Upper lobe of right lung (tissue), 1 donor: ENCODE data around the gene ERVV-1. TPM values are rescaled to one million over a fixed set of nuclear protein-coding genes. Genes with fewer than 3 reads are reported as not detected.

Experiments used
- ATAC-seq: fragments of 200-7000 bp; cut with Tn5 transposase; one replicate; pipeline ENCODE4 v1.9.1; 2020; ENCODE audit warnings: mild to moderate bottlenecking, moderate library complexity
- DNase-seq: peaks from one replicate; pipeline ENCODE4 v3.0.0-alpha.2; 2020
- H3K27ac ChIP-seq: fragments of 200-600 bp; one replicate; pipeline ENCODE4 v1.8.0; 2022
- H3K27me3 ChIP-seq: fragments of 200-600 bp; one replicate; pipeline ENCODE4 v1.8.0; 2022; ENCODE audit warnings: mild to moderate bottlenecking
- H3K36me3 ChIP-seq: fragments of 200-600 bp; one replicate; pipeline ENCODE4 v1.8.0; 2022
- H3K4me1 ChIP-seq: fragments of 200-600 bp; one replicate; pipeline ENCODE4 v1.8.0; 2022
- H3K4me3 ChIP-seq: fragments of 200-600 bp; one replicate; pipeline ENCODE4 v1.8.0; 2022; ENCODE audit warnings: mild to moderate bottlenecking
- H3K9me3 ChIP-seq: fragments of 200-600 bp; one replicate; pipeline ENCODE4 v1.8.0; 2022
- CTCF ChIP-seq: fragments of 200-600 bp; IDR thresholded peaks from one replicate; pipeline ENCODE4 v1.8.0; 2022; ENCODE audit warnings: antibody characterized with exemption
- intact Hi-C: fragments of 100-400 bp; cut with DNase I; formaldehyde crosslinking; loops from one replicate; pipeline ENCODE4 v1.11.0; 2022
- total RNA-seq: library from RNA; stranded (reverse); fragmentation: NEBNext Ultra II Directional; extraction: Animal tissue kit (Norgen Biotek cat#: 25700); gene quantifications from one replicate; pipeline ENCODE4 v1.2.1, GENCODE V29; 2021
- donor health status: DM: no; HTN: yes; CAD: no; lungs with severe emphysema.

The ERVV-1 gene
- total RNA-seq, 1 donor from 2014 or later = not detected

- no peaks in the 10 kb centered on the region for H3K9me3 ChIP-seq
- intact Hi-C loops = no loop called here
- no peak for DNase-seq
These were observed 33.7 kb downstream of the ERVV-1 start for GRCh38 chr19:53047379-53047778.

GRCh38 chr19:53055117-53055516, 41.4 kb downstream of the ERVV-1 start:
- DNase-seq (no peak), ATAC-seq (no peak)
- peaks cover 8% of the 10 kb centered on the region for H3K9me3 ChIP-seq
- H3K4me3 ChIP-seq = no peak overlapping the region
- H3K27ac ChIP-seq = no peak overlapping the region
- no peaks in the 10 kb centered on the region for H3K36me3 ChIP-seq
- no peaks in the 10 kb centered on the region for H3K27me3 ChIP-seq
- intact Hi-C loops = no loop called here
- no peaks in the 10 kb centered on the region for H3K4me1 ChIP-seq
- no peak for TF ChIP-seq CTCF

More at GRCh38 chr19:53047379-53047778, 33.7 kb downstream of the ERVV-1 start:
- Histone ChIP-seq H3K4me1 (no peaks in the 10 kb centered on the region), H3K36me3 (no peaks in the 10 kb centered on the region), H3K4me3 (no peak overlapping the region), H3K27me3 (no peaks in the 10 kb centered on the region), H3K27ac (no peak overlapping the region)
- no peak for ATAC-seq
- TF ChIP-seq CTCF = no peak

- no peak overlapping the region for H3K4me3 ChIP-seq
- DNase-seq (no peak), ATAC-seq (peak; percentile 67)
- no peaks in the 10 kb centered on the region for H3K27me3 ChIP-seq
- no peaks in the 10 kb centered on the region for H3K4me1 ChIP-seq
- intact Hi-C loops = no loop called here
- H3K36me3 ChIP-seq = no peaks in the 10 kb centered on the region
- no peak overlapping the region for H3K27ac ChIP-seq
- no peak for TF ChIP-seq CTCF
- peaks cover 13% of the 10 kb centered on the region for H3K9me3 ChIP-seq
These were observed 44.3 kb downstream of the ERVV-1 start for GRCh38 chr19:53057904-53058580.

Other genes with a start within 250 kb of the ERVV-1 start
- 13.1 TPM for gene ZNF600, start 227.1 kb upstream of the ERVV-1 start, total RNA-seq
- 18.6 TPM for gene ZNF28, start 192.3 kb upstream of the ERVV-1 start, total RNA-seq
- gene ZNF468, start 156.3 kb upstream of the ERVV-1 start, total RNA-seq = 11.8 TPM
- gene ZNF320, start 116.3 kb upstream of the ERVV-1 start, total RNA-seq = 19.0 TPM
- 9.1 TPM for gene ZNF888, start 90.5 kb upstream of the ERVV-1 start, total RNA-seq
- 9.8 TPM for gene ZNF816, start 51.0 kb upstream of the ERVV-1 start, total RNA-seq
- not detected for gene ERVV-2, start 30.8 kb downstream of the ERVV-1 start, total RNA-seq
- 35.3 TPM for gene ZNF160, start 89.5 kb downstream of the ERVV-1 start, total RNA-seq
- 7.0 TPM for gene ZNF415, start 119.0 kb downstream of the ERVV-1 start, total RNA-seq
- 16.2 TPM for gene ZNF347, start 145.1 kb downstream of the ERVV-1 start, total RNA-seq
- gene ZNF665, start 179.4 kb downstream of the ERVV-1 start, total RNA-seq = 6.0 TPM
- 16.2 TPM for gene ZNF677, start 241.0 kb downstream of the ERVV-1 start, total RNA-seq
- not detected for gene VN1R2, start 244.4 kb downstream of the ERVV-1 start, total RNA-seq